ENCODE data around the gene BACE1-AS.
"Not testable (repeated sequence)": the region's sequence is repeated elsewhere in the genome, so short reads cannot be mapped to it uniquely, and the experiment has no call there.

BACE1-AS gene

DNA sequence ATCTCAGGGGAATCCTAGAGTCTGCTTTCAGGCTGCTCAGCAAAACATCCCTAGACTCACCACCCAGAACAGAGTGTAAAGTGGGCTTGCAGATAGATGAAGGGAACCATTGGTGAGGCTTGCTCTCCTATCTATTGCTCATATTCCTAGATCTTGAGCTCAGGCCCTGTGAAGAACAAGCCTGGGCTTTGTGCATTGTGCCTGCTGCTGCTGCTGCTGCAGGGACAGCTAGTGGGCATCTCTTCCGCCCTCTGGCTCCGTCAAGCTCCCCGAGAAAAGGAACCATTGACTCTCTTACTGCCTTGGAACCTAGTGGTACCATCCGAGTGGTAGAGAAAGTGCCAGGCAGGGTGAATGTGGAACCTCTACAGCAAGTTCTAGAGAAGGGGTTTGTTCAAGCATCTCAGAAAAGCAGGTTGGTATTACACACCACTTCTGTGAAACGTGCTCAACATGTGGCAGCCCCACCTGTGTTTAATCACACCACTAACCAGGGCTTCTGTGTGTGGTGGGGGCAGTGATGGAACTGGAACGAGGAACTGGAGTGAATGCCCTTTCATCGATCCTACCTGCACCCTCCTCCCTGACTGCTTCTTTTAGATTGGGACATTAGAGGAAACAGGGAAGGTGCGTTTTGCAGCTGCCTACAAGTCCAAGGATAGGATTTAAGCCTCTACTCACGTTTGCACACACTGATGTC, 4.4 kb downstream of the BACE1-AS start:
- DNase-seq: no peak

DNA sequence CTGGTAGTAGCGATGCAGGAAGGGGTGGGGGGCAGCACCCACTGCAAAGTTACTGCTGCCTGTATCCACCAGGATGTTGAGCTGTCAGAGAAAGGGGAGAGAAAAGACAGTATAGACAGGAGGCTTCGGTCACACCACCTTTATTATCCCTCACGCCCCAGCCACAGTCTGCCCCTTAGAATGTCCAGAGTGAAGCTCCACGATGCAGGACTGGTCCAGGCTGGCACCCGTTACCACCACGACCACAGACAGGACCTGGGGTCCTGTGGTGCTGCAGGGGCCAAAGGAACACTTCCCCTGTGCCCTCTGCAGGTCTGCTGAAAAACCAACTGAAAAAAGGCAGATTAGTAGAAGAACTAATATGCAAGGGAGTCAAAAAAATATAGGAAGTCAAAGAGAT, 5.7 kb downstream of the BACE1-AS start:
- no peak for DNase-seq

DNA sequence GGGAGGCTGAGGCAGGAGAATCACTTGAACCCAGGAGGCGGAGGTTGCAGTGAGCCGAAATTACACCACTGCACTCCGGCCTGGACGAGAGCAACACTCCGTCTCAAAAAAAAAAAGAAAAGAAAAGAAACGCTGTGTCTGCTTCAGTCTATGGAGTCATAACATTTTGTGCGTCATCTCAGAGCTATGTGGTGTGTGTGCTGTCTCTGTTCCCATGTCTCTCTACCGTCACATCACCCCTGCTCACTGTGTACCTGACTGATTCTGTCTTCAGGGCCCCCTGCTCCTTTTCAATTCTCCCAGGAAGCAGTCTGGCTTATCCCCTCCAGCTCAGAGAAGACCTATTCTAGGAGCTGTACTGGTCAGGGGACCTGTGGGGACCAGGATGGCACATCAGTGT, 7.0 kb downstream of the BACE1-AS start:
- no peak for DNase-seq

DNA sequence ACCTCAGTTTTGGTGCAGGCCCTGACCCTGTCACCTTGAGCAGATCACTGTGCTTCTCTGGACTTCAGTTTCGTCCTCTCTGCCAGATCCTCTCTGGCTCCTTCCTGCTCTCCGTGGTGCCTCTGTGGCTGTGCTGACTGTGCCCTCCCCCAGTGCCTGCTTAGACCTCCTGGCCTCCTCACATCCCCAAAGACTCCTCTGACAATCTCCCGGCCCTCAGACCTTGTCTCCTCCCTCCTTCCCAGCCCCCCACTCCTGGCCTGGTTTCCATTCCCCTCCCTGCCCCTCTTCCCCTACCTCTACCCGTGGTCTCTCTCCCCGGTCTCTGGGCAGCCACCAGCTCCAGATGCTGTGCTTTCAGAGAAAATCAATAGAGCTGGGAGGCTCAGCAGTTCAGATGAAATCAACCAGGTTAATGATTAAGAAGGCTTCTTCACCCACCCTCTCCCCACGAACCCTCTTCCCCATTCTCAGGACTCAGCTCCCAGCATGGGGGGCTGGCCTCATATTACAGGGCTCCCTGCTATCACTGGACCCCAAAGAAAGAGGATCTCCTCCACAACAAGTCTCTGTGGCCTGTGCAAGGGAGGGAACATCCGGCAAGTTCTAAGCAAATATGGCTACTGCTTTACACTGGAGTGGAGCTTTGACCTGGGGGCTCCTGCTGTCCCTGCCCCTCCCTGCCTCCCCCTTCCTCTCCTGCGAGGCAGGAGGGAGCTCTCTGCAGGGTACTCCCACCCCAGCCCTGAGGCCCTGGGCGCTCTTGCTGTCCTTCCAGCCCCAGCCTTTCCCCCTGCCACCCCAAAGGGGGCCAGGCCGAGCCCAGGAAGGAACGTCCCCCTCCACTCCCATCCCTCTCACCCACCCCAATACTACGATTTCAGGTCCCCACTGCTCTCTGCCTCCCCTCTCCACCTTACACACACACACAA, 8.5 kb downstream of the BACE1-AS start:
- peak; percentile 47 for DNase-seq

DNA sequence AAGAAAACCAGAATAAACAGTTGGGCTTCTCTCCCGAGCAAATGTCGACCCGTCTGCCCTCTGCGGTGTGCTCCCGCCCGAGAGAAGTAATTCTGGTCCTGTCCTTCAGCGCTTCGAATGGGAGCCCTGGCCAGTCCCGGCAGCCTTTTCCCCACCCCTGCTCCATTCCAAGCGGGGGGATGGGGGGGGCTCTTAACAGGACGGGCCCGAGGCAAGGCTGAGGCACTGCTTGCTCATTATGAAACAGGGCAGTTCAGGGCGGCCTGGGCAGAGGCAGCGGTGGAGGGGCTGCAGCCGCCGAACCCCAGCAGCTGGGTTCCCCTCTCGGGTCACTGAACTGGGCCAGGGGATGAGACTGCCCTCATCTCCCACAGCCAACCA, 9.1 kb downstream of the BACE1-AS start:
- peak; percentile 9 for DNase-seq

DNA sequence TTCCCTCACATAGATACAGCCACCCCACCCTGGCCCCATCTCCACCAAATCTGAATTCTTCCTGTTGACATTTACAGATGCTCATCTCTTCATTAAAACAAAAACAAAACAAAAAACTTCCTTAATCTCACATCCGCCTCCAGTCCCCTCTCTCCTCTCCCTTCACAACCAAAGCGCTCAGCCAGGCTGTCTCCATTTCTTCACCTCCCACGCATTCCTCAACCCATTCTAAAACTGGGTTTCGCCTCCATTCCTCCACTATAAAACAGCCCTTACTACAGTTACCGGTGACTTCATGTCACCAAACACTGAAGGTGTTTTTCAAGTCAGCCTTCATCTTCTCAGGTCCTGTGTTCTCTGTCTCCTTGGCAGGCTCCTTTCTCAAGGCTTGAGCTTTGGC, 9.6 kb downstream of the BACE1-AS start:
- no peak for DNase-seq

DNA sequence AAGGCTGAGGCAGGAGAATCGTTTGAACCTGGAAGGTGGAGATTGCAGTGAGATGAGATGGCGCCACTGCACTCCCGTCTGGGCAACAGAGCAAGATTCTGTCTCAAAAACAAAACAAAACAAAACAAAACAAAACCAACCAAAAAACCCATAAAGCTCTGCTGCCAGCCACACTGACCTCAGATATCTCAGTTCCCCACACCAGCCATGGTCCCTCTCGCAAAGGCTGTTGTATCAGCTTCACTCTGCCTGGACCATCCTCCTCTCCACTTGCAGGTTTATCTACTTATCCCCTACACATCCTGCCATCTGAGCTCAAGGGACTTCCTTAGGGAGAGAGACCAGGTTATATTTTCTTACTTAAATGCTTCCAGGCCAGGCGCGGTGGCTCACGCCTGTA, 11.1 kb downstream of the BACE1-AS start:
- DNase-seq: no peak

DNA sequence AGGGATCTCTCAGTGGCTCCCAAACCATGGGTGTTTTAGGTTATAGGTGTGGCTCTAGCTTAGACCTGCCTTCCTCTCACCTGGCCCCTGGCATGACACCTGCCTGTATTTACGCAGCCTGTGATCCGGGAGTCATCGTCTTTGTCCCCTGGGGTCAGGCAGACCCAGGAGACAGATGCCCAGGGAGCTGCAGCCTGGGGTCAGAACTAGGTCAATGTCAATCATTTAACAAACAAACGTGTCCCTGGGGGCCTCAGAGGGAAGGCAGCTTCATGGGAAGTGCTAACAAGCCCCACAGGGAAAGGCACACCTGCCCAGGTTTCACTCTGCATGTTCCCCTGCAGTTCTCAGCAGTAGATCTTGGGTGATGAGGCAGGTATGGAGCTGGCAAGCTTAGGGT, 12.0 kb downstream of the BACE1-AS start:
- no peak for DNase-seq

DNA sequence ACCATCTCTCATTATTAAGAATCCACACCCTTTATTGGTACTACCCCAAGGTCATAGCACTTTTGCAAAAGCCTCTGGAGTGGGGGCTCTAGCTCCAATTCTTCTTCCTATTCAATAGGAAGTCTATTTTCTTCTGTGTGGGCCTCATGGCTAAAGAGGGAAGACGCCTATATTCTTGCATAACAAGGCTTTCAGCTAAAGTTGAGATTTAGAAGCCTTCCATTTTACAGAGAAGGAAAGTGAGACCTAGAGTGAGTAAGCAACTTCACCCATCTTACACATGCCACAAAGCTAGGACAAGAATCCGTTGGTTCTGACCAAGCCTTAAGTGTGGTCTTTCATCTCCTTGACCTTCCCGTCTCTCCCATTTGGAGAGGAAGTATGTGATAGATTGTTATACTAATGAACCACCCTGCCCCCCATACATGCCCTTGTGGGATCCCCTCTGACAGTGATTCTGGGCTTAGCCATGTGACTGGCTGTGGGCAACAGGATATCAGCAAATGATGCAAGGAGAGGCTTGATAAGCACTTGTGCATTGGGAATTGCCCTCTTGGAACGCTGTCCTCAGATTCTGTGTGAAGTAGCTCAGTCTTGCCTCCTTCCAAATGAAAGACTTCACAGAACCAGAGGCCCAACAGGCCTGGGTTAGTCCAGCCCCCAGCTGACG, 12.6 kb downstream of the BACE1-AS start:
- DNase-seq: no peak

DNA sequence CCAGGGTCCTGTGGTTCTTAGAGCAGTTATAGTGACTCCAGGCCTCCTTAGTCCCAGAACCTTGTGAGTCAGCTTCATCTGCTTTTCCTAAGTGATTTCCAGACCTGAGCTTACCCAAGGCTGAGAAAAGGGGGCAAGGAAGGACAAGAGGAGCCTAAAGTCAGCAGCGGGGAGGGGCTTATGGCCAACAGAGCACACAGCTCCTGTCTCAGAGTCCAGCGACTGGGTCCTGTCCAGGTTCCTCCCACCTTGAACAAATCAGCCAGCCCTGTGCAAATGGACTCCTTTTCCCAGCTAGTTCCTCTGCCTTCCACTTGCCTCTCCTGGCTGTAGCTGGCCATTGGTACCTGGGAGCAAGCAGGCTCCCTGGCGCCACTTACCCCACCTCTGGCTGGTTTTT, 14.0 kb downstream of the BACE1-AS start:
- no peak for DNase-seq

DNA sequence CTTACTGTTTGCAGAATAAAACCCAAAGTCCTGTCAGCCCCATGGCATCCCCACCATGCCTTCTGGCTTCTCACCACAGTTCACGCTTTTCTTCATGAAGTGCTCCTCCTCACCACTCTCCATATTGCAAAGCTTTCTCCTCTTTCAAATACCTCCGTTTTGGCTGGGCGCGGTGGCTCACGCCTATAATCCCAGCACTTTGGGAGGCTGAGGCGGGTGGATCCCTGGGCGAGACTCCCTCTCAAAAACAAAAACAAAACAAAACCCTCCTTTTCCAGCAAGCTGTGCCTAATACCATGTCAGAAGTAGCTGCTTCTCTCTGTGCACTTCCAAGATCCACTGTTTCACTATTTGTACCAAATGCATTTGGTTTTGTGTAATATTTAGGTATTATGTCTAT, 18.2 kb downstream of the BACE1-AS start:
- no peak for DNase-seq

DNA sequence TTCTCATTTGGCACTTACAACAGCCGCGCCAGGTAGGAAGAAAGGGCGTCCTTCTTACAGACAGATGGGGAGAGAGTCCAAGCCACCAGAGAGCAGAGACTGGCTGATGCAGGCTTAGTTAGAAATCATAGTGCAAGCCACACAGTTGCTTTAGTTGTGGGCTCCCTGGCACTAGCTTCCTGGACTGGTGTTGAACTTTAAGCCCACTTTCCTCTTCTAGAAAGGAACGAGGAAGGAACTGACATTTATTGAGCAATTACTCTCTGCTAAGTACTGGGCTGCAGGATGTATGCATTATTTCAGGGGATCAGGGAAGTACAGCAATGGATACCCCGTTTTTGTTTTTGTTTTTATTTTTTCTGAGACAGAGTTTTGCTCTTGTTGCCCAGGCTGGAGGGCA, 21.9 kb downstream of the BACE1-AS start:
- no peak for DNase-seq

DNA sequence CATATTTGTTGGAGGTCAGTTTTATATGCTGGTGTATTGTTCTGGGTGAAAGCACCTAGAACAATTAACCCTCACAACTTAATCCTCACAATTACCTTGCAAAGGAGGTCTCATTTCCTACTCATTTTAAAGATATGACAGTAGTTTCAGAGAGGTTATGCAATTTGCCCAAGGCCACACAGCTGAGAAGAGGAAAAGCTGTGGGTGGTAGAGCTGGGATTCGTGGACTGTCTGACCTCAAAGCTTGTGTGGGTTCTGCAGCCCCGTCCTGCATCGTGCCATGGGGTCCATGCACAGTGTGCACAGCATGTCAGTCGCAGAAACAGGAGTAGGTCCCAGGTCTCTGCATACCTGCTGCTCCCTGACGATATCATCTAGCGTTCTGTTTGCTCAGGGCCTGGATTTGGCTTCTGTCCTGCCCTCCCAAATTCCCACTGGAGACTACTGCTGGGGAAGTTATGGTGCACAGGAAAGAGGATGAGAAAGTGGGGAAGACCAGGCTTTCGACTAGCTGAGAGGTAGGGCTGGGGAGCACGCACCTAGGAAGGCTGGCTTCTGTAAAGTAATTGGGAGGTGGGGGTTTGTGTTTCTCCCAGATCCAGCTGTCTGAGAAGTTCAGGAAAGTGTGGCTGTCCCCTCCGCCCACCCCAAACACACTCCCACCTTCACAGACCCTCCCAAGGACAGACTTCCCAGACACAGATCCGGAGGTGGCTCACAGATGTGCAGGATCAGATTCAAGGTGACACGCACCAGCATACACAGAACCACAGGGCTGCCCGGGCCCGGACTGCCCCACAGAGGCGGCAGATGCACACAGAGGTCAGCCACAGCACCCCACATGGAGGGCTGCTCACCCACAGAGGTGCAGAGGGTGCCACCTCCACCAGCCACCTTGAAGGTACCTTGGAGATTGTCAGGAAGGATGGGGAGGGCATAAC, 23.0 kb downstream of the BACE1-AS start:
- no peak for DNase-seq

DNA sequence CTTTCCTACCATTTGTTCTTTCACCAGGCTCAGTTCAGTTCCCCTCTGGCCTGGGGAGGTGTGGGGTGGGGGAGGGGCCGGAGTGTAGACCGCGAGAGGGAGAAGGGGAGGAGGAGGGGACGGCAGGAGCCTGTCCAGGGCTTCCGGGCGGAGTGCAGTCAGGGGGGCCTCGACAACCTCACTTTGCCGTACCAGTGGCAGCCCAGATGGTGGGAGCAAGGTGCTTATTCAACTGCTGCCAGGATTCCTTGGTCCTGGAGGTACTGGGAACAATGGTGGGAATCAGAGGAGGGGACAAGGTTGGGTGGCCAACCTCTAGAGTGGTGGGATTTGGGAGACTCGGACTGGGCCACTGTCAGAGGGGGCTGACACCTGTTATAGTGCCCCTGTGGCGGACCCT, 23.7 kb downstream of the BACE1-AS start:
- DNase-seq: no peak

DNA sequence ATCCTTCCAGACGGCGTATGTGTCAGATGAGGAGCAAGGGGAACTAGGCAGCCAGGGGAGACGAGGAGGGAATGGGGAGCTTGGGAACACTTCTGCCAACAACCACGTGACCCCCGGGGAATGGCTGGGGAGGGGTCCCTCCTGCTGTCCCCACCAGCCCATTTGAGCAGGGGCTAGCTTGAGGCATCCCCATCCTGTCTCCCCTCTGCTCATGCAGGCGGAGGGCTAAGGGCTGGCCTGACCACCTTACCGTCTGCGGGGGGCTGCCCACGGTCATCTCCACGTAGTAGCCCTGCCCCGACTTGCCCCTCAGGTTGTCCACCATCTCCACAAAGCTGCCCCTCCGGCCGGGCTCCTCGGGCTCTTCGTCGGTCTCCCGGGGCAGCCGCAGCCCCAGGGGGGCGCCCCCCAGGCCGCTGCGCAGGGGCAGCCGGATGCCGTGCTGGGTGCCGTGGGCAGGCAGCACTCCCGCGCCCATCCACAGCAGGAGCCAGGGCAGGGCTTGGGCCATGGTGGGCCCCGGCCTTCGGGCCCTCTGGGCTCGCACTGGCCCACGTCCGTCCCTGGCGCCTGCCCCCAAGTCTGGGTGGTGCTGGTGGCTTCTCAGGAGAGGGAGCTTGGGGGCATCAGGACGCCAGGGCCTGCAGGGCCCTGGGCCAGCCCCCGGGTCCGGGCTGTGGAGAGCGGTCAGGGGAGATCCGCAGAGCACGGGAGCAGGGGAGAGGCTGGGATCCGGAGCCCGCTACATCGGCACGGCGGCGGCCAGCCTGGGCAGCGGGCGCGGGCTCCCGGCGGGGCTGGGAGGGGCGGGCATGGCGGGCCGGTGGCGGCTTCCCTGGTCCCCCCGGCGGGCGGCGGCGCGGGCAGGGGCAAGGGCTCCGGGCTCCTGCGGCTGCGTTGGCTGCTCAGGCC, 24.4 kb downstream of the BACE1-AS start:
- DNase-seq: no peak

DNA sequence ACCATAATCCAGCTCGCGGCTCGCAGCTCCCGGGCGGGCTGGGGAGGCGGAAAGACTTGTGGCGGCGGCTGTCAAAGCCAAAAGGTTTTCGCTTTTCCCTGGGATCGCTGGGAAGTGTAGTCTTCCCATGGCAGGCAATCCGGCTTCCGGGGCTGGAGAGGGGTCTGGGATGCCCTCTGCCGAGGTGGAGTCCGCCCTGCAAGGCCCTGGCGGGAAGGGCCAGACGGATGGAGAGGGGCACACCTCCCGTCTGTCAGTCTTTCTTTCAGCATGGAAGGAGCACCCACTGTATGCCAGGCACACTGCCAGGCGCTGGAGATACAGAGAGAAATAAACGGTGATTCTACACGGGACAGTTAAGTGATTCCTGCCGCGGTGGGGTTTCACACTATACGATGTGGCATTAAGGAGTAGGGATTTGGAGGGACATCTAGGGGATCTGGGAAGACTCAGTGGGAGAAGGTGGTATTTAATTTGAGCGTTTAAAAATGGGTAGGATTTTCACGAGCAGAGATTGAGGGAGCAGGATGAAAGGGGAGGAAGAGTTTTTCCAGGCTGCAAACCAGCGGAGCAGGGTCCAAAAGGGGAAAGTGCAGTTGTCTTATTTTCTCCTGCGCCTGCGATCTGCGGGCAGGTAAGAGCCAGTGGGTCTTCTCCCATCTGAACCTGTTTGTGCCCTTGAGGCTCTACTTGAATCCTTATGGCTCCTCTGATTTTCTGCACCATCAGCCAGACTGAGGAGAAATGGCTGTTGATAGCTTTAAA, 25.2 kb downstream of the BACE1-AS start, which contains the start of gene BACE1:
Gene BACE1, minus strand, starts transcription at position 60 of the 765 bp plus-strand sequence. CDS start 461 bp downstream, outside the sequence.
- peak; percentile 61 for DNase-seq

DNA sequence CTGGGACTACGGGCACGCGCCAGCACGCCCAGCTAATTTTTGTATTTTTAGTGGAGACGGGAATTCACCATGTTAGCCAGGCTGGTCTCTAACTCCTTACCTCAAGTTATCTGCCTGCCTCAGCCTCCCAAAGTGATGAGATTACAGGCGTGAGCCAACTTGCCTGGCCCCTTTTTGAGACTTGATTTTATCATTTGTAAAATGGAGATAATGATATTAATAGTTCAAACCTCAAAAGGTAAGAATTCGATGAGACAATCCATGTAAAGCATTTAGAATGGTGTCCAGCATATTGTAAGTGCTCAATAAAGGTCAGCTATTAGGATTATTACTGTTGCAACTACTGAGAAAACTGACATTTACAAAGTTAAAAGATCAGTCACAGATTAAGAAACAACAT, 27.6 kb downstream of the BACE1-AS start:
- no peak for DNase-seq

DNA sequence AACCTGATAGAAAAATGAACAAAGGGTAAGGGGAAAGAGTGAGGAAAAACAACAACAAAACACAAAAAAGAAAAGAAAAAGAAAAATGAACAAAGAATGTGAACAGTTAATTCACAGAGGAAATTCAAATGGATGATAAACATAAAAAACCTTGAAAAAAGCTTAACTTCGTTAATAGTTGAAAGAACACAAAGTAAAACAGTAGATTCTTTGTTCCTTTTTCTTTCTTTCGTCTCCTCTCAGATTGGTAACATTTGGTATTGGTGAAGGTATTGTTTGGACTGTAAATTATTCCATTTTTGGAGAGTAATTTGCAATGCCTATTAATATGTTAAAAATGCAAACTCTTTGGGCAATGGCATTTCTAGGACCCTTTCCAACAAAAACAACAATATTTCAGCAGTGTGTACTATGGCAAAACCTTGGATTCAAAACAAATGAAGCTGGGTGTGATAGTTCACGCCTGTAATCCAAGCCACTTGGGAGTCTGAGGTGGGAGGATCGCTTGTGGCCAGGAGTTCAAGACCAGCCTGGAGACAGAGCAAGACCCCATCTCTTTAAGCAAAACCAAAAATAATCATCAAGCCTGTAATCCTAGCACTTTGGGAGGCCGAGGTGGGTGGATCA, 28.2 kb downstream of the BACE1-AS start:
- no peak for DNase-seq

DNA sequence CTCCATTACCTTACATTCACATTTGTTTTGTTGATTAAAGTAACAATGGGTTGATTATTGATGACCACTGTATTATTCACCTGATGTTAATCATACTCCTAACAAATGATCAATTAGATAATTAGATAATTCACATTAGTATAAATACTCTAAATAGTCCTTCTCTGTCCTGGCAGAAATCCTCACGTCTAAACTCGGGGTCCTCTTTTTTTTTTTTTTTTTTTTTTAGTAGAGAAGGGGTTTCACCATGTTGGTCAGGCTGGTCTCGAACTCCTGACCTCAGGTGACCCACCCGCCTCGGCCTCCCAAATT, 36.1 kb downstream of the BACE1-AS start:
- DNase-seq: not testable (repeated sequence)
